Stomach (tissue), 4 donors: Measurements from ENCODE around the gene SLC25A23.

Source experiments
- POLR2A ChIP-seq, 4 donors: fragments of 450-650 bp; IDR thresholded peaks; one replicate each; pipeline ENCODE4 v1.6.1; 2016; ENCODE audit warnings: antibody characterized with exemption in 4 of 4, control low read depth in 2 of 4, mild to moderate bottlenecking in 1 of 4, moderate library complexity in 1 of 4
- POLR2AphosphoS5 ChIP-seq, 3 donors: sonication (generic); formaldehyde crosslinking; IDR thresholded peaks; one replicate each; pipeline ENCODE4 v1.6.1; 2016; ENCODE audit warnings: antibody characterized with exemption in 3 of 3
- TF ChIP-seq, protein P1 (sequence below), 7 experiments: fragments of 450-650 bp in 4 of 7; fragments of 200-600 bp in 3 of 7; sonication (generic) in 3 of 7; IDR thresholded peaks; one replicate each; pipeline ENCODE4 v1.5.1; 2016 to 2019; ENCODE audit warnings: antibody characterized with exemption in 7 of 7, control low read depth in 2 of 7, mild to moderate bottlenecking in 1 of 7

DNA sequence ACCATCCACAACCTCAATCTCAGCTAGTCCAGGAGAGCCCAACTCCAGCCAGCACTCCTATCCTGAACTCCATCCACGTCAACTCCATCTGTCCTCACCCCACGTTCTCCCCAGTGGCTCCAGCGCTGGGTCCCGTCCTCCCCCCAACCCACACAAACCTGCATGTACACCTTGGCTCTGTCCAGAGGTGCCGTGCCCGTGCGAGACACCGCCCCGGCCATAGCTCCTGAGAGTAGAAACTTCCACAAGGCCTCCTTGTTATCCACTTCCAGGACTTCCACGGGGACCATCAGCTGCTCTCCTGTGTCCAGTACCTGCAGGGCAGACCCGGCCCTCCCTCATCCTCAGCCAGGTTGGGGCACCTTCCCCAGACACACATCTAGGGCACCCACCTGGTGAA, 27.7 kb downstream of the SLC25A23 start:
- TF ChIP-seq POLR2A (IDR thresholded peaks at IDR 0.05) = no peak
- TF ChIP-seq POLR2AphosphoS5 (IDR thresholded peaks at IDR 0.05) = no peak
- TF ChIP-seq, protein P1, sequence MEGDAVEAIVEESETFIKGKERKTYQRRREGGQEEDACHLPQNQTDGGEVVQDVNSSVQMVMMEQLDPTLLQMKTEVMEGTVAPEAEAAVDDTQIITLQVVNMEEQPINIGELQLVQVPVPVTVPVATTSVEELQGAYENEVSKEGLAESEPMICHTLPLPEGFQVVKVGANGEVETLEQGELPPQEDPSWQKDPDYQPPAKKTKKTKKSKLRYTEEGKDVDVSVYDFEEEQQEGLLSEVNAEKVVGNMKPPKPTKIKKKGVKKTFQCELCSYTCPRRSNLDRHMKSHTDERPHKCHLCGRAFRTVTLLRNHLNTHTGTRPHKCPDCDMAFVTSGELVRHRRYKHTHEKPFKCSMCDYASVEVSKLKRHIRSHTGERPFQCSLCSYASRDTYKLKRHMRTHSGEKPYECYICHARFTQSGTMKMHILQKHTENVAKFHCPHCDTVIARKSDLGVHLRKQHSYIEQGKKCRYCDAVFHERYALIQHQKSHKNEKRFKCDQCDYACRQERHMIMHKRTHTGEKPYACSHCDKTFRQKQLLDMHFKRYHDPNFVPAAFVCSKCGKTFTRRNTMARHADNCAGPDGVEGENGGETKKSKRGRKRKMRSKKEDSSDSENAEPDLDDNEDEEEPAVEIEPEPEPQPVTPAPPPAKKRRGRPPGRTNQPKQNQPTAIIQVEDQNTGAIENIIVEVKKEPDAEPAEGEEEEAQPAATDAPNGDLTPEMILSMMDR (IDR thresholded peaks at IDR 0.05) = no peak
